Measurements from ENCODE around the gene PYGL.
"Not testable (repeated sequence)": the region's sequence is repeated elsewhere in the genome, so short reads cannot be mapped to it uniquely, and the experiment has no call there.

The PYGL gene

DNA sequence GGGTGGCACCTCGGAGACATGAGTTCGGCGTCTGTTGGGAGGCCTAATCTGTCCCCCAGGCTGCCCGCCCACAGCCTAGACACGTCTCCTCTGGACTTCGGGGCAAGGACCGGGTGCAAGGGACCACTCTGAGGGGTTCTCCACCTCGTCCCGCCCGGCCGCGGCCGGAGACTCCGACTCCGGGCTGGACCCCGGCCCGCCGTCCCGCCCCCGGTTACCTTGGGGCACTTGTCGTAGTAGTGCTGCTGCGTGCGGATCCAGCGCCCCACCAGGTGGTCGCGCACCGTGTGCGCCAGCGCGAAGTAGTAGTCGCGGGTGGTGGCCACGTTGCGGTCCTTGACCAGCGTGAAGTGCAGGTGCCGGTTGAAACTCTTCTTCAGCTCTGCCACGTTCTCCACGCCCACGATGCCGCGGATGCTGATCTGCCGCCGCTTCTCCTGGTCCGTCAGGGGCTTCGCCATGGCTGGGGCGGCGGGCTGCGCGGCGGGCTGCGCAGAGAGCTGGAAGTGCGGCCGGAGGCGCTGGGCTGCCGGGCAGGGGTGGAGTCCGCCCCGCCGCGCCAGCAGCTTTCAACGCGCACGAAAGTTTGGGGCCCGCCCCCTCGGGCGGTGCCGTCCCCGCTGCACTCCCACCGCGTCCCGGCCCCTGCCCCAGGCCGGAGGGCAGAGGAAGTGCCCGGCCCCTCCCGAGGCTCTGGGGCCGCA lies at the start of gene PYGL:
Gene PYGL, minus strand, starts transcription at position 541 of the 704 bp plus-strand sequence. Its CDS starts 80 bp downstream, at position 461.
- peak; percentile 2 for DNase-seq (ENCODE audit: low read depth)

DNA sequence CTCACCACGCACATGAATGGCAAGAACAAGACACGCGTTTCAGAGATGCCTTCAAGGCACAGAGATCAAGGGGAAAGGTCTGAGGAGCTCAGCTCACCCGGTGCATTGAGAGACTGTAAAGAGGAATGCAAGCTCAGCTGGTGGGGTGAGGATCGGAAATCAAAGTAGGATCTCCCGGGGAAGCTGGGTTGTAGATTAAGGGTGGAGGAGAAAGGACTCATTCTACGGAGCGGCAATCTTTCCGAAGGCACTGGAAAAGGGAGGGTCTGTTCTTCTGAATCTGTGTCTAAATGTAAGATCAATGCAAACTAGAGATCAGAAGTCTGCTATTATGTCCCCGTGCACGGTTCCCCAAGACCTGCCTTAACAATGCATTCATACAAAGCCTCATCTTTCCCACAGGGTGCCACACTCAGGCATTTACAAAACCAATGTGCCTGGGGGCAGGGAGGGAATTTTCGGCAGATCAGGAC lies 41.6 kb upstream of the PYGL start:
- no peak for DNase-seq (ENCODE audit: low read depth)

DNA sequence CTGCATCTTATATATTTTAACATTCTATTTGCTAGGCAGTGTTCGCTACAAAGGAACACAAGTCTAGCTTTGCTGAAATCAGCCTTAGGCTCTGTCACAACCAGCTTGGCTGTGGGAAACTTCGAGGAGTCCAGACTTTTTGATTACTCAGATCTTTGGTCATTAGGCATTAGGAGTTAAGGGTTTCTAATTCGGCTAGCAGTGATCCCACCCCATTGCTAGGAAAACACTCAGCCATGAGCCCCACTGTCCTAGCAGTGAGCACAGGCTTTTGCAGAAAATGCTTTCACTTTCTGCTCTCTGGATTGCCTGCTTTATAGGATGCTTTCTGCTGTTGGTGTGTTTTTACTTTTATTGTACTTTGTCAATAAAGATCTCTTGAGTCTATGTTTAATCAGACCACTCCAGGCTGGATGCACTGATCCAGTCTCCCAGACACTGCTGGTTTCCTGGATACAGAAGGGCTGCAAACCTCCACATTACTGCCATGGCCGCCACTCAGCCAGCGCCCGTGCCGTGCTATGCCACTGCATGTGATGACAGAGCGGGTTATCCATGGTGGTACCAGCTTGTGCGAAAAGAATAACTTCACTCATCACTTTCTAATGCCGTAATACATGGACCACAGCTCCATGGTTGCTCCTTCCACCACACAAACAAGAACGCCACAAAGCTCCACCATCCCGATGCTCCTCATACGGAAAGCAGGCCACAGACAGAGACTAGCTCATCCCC lies 41.0 kb upstream of the PYGL start:
- no peak for DNase-seq (ENCODE audit: low read depth)

DNA sequence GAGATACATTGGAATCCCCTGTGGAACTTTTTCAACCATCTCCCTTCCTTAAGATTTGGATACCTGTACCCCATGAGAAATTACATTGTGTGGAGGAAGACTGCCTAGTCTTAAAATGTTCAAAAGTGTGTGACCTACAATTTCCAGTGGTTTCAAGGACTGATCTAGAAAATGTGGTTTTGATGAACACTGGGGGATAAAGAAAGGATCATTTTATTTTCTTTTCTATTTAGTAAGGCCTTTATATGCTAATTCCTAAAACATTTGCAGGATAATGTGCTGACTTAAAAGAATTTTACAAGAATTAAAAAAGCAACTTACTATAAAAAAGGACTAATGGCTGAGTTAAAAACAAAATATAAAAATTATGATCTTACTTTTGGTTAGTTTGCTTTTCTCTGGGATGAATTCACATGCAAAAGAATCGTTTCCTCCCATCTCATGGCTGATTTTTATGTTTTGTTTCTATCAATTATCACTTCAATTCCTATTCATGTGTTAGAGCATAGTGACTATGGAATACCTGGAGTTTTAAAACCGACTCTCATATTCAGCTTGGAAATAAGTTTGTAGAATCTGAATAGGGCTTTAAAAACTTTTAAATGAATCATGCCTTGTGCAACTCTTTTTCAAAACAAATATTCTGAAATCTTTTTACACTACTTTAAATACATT lies 39.9 kb upstream of the PYGL start:
- no peak for DNase-seq (ENCODE audit: low read depth)

DNA sequence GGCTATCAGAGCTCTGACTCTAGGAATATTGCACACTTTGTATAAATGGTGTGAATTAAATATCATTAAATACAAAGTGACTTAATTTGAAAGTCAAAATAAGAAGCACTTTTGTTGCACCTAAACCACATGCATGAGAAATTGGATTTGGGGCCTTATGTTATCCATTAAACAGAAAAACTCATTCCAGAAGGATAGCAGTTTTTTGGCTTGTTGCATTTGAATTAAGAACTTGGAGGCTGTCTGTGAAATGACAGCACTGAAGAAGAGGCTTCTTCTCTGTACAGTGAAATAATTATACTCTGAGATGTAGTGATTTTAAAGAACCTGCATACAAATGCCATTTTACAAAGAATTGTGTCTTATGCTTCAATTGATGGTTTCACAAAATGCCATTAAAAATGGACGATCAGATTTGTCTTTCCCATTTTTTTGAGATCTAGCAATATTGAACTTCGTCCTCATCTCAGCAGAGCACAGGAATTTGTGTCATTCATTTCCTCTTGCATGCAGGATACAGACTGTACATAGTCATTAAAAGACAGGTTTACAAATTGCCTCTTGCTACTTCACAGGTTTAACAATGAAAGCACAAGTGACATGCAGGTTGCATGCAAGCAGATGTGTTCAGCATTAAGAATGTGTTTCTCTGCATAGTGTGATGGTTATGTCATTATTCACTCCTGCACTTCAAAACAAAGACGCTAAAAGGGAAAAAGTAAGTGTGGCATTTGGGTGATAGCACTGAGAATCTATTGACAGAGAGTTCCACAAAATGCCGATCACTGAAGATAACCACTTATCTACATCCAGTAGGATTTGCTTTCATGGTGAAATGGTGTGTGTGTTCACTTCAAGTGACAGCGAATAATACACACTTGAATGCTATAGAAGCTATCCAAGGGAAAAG lies 35.9 kb upstream of the PYGL start:
- DNase-seq (ENCODE audit: low read depth), result no peak

DNA sequence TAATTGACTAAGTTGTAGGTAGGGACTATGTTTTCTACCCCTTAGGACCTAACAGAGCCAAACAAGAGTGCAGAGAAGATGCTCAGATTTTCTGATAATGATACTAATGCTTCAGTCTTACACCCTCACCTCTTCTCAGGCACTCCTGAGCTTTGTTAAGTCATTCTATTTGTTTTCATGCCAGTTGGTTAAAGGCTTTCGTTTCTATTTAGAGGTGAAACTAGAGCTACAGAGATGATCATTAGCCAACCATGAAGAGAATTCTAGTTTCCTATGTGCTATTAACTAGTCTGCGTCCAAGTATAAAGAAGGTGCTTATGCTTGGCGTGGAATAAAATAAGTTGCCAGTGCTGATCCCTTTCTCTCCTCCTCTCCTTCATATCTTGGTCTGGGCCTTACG lies 34.6 kb upstream of the PYGL start:
- DNase-seq (ENCODE audit: low read depth), result no peak

DNA sequence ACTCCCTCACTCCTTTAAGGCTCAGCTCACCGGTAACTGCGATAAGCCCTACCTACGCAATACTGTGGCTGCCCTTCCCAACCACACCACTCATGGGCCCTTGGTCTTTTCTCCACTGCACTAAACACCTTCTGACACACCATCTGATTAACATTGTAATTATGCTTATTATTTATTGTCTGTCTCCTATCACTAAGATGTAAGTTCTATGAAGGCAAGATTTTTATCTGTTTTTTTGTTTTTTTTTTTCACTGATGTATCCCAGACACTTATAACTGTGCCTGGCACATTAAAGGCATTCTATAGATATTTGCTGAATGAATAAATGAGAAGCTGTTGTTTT lies 34.2 kb upstream of the PYGL start:
- DNase-seq (ENCODE audit: low read depth), result no peak

DNA sequence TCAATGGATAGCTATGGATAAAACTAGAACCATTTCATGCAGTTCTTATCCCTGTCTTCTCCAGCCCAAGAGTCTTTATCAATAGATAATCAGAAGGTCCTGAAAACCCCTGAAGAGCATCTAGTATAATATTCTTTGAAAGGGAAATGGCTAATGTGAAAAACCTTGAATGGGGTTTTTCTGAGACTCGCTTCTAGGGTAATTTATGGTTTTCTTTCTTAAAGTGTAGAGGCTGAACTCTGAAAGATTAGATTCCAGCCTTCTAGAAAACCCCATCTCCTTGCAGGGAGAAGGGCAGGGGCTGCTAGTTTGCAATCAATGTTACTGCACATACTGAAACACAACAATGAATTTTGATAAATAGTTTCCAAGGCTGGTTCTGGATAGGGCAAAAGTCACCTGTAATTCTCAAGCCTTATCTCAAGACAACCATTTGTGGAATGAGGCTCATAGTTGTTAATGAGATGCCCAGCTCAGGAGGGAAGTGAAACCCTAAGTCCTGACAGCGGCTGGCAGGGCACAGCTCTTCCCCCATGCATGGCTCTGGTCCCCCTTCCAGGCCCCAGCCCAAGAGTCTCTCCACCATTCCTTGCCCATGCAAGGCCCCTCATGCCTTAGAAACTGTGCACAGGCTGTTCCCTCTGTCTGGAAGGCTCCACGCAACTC lies 33.7 kb upstream of the PYGL start:
- no peak for DNase-seq (ENCODE audit: low read depth)

DNA sequence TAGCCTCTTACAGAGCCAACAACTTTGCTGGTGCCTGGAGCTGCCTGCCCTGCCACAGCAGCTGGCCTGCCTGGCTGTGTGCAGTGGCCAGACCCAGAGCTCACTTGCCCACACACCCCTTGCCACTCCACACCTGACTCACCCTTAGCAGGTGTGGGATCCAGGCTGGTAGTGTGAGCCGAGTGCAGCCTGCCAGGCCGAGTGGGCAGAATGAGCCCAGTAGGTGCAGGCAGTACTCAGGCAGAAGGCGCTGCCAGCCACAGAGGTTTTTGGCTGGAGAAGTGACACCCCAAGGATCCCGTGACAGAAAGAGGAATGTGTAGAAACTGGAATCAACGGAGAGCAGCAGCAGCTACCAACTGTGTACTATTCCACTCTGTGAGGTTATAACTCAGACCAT lies 29.8 kb upstream of the PYGL start:
- DNase-seq (ENCODE audit: low read depth), result no peak

DNA sequence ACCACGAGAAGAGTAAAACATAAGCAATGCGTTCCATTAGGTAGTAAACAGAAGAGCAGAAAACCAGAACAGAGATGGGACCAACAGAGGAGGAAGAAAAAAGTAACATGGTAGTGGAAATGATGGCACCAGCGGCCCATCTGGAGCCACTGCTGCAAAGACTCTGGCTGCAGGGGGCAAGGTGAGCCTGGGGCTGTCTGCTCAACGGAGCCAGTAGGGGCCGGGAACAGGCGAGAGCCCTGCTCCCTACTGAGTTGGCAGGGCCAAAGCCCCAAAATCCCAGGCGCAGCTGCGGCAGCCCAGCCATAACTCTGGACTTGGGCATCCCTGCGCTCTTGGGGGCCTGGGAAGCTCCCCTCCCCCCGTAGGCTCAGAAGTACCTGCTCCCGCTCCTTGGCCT lies 28.5 kb upstream of the PYGL start:
- DNase-seq (ENCODE audit: low read depth), result no peak

DNA sequence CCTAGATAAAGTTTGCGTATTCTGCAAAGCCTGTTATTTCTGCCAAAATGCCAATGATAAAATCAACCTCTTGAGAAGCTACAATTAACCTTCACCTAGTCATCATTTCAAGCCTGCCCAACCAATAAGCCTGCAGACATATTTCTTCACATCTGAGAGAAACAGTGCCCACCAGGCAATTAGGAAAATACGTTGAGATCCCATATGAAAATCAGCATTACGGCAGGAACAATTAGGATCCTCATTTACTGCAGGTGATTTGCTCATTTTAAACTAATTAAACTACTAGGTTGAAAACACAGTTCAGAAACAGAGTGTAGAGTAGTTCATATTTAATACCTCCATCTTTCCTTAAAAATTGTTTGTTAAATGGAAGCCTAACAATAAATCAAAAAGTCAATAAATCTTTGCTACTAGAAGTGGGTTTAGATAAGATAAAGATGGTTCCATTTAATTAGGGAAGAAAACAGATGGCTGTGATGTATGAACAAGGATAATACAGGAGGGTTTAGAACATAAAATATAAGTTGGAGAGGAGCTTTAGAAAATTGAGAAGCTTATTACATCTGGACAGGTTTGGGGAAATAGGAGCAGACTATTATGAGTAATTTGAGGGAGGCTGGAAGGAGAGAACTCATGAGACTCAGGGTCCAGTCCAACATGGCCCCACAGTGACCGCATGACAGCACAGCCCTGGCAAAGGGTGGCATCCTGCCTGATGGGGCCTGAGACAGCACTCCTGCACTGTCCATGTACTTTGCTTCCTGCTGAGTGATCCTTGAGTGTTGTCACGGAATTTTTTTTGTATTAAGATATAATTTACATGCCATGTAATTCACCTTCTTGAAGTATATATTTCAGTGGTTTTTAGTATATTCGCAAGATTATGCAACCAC lies 26.9 kb upstream of the PYGL start:
- DNase-seq (ENCODE audit: low read depth), result no peak

DNA sequence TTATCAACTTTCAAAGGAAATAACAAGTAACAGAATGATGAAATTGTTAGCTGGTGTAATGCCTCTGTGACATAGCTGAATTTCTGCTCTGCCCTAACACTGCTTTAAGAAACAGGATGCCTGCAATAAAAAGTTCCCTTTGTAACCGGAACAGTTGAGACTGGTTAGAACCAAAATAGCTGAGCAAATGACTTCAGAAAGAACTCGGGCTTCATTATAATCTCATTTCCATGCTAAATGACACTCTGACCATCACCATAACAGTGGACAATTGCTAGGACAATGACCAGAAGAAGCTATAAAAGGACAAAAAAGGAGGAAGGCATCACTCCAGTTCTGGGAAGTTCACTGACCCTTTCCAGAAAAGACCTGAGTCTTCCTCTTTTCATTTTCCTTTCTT lies 23.5 kb upstream of the PYGL start:
- no peak for DNase-seq (ENCODE audit: low read depth)

DNA sequence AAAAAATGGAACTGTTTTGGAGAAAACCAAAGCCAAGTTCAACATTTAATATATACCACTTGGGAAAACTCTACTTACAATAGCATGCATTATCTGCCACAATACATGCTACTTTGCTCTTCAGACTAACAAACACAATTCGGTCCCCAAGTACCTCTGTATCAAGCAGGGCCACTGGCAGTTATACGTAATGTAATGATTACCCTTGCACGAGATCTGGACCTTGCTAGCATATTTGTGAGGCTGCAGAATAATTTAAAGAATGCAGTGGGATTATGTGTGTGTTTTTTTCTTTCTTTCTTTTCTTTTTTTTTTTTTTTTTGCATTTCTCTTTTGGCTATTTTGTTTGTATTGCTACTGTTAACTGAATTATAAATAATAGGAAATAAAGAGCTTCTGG lies 22.8 kb upstream of the PYGL start:
- DNase-seq (ENCODE audit: low read depth), result no peak

DNA sequence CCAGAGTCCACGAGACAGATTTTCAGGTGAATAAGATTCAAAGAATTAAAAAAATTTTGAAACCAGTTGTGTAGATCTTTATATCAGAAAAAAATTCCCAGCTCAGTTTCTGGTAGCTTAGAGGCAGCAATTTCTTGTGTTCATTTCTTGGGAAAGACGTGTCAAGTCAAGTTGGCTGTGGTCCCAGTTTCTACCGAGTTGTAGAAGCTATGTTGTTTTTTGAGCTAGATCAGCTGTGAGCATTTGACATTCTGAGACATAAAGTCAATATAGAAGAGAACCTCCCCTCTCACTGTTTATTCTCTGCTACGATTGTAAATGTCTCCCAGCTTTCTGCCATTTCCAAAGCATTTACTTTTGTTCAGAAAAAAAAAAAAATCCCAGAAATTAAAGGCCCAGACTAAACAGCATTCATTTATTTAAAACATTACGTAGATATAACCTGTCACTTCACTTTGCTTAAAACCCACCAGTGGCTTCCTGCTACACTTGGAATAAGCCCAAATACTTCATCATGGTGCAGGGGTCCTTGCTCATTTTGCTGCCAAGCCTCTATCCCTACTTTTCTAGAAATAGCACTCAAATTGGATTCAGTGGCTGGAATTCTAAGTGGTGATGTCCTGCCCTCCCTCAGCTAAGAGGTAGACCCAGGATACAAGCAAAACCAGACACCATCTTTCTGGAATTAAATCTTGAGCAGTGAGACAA lies 20.6 kb upstream of the PYGL start:
- no peak for DNase-seq (ENCODE audit: low read depth)

DNA sequence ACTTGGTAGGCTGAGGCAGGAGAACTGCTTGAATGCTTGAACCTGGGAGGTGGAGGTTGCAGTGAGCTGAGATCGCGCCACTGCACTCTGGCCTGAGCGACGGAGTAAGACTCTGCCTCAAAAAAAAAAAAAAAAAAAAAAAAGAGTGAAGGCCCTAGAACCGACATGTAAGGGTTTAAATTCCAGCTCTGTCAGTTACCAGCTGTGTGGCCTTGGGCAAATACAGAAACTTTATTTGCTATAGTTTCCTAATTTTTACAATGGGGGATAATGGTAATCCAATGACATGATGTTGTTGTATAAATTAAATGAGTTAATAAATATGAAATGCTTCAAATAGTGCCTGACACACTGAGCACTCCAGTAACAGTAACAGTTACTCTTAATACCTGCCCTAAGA lies 19.6 kb upstream of the PYGL start:
- DNase-seq (ENCODE audit: low read depth), result no peak

DNA sequence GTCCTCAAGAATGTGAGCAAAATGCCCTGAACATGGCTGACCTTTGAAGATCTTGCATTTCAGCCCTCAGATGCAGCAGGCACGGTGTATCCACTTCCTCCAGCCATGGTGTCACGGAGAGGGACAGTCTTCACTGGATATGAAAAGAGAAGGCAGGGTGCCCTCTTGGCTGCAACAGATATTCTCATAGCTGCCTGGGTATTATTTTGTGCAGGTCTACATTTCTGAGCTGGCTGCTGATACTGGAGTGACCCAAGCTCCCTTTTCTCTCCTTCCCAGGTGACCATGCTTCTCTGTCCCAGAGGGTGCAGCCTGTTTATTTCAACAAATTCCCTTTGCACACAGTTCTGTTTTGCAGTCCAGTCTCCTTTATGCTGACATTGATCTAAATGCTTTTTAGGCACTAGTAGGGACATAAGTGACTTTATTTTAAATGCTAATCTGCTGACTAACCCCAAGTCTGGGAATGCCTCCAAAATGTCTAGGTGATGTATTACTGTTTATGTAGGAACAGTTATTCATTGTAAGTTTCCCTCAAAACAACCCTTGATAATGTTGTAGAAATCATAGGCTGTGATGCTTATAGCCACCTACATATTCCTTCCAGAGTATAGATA lies 17.4 kb upstream of the PYGL start:
- no peak for DNase-seq (ENCODE audit: low read depth)

DNA sequence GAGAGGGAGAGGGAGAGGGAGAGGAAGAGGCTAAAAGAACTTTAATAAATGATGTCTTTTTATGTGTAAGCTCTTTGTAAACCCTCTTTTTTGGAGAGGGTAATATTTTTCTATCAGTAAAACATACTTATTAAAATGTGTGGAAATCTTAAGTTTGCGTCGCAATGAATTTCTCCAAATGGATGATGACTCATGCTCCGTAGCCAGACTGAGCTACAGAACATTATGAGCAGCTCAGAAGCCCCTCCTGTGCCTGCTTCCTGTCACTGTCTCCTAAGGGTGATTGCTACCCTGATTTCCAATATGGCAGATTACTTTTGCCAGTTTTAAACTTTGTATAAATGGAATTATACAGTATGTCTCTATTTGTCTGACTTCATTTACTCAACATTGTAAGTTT lies 13.0 kb upstream of the PYGL start:
- DNase-seq (ENCODE audit: low read depth), result no peak

DNA sequence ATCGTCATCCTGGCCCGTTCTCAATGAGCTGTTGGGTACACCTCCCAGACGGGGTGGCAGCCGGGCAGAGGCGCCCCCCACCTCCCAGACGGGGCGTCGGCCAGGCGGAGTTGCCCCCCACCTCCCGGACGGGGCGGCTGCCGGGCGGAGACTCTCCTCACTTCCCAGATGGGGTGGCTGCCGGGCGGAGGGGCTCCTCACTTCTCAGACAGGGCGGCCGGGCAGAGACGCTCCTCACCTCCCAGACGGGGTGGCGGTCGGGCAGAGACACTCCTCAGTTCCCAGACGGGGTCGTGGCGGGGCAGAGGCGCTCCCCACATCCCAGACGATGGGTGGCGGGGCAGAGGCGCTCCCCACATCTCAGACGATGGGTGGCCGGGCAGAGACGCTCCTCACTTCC lies 12.1 kb upstream of the PYGL start:
- not testable (repeated sequence) for DNase-seq (ENCODE audit: low read depth)

DNA sequence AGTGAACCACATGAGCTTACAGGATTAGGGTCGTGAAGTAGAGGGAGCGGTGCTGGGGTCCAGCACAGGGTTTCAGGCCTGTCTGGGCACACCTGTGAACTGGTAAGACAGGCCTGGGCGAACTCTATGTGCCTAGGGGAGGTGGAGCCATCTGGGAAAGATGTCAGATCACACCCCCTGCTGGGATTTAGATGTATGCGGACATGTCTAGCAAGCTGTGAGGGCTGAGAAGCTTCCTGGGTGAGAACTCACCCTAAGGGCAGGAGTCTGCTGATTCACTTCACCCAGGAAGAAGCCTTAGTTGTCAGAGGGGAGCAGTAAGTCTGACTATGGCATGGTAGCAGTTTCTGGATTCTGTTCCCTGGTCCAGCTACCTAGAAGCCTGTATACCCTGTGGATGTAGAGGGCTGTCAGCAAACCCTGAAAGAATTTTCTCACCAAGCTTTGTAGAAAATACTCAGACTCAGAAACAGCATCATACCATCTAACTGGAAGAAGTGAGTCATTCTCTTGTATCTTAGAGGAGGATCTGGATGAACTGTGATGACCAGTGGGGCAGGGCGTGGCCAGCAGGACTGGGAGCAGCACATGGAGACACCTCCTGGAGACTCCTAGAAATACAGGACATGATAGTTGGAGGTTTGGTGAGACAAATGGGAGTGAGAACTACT lies 11.2 kb upstream of the PYGL start:
- DNase-seq (ENCODE audit: low read depth), result no peak
